Testis (tissue), 2 donors: Measurements from ENCODE around the gene STXBP5L.

Experiments
- POLR2A ChIP-seq: fragments of 450-650 bp; IDR thresholded peaks from one replicate; pipeline ENCODE4 v1.6.1; 2017; ENCODE audit warnings: antibody characterized with exemption, mild to moderate bottlenecking, moderate library complexity
- TF ChIP-seq, protein P1 (sequence below), 3 experiments: fragments of 450-650 bp in 2 of 3; fragments of 200-600 bp in 1 of 3; sonication (generic) in 1 of 3; IDR thresholded peaks; one replicate each; pipeline ENCODE4 v1.5.1; 2016 to 2019; ENCODE audit warnings: antibody characterized with exemption in 3 of 3, mild to moderate bottlenecking in 2 of 3, moderate library complexity in 1 of 3

DNA sequence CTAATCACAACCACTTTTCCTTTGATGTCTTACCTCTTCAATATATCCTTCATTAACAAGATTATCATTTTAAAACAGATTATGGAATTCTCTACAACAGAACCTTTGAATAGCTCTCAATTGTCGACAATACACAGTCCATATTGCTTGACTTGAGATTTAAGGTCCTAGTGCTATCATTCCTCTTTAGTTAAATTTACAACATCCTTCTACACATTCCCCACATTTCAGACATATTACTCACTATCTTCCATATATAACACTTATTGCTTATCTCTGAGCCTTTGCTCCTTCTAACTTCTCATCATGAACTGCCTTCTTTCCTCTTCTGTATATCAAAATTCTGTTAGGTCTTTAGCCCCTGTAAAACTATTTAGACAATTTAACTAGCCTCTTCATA, 247.0 kb downstream of the STXBP5L start:
- TF ChIP-seq, protein P1, sequence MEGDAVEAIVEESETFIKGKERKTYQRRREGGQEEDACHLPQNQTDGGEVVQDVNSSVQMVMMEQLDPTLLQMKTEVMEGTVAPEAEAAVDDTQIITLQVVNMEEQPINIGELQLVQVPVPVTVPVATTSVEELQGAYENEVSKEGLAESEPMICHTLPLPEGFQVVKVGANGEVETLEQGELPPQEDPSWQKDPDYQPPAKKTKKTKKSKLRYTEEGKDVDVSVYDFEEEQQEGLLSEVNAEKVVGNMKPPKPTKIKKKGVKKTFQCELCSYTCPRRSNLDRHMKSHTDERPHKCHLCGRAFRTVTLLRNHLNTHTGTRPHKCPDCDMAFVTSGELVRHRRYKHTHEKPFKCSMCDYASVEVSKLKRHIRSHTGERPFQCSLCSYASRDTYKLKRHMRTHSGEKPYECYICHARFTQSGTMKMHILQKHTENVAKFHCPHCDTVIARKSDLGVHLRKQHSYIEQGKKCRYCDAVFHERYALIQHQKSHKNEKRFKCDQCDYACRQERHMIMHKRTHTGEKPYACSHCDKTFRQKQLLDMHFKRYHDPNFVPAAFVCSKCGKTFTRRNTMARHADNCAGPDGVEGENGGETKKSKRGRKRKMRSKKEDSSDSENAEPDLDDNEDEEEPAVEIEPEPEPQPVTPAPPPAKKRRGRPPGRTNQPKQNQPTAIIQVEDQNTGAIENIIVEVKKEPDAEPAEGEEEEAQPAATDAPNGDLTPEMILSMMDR (IDR thresholded peaks at IDR 0.05): no peak
- TF ChIP-seq POLR2A: no peak
